ENCODE data around the gene CTPS2. TPM values are rescaled to one million over a fixed set of nuclear protein-coding genes. Genes with fewer than 3 reads are reported as not detected.

Gene CTPS2
- total RNA-seq, 6 donors from 2014 or later = 5.1 to 30.1 (median 10.7) TPM

GRCh38 chrX:16662402-16662801 is 50.1 kb downstream of the CTPS2 start:
- Histone ChIP-seq H3K4me3 (no peak overlapping the region), H3K4me1 (no peaks in the 10 kb centered on the region), H3K9me3 (no peaks in the 10 kb centered on the region), H3K27me3 (no peaks in the 10 kb centered on the region), H3K27ac (no peak overlapping the region), H3K36me3 (peaks cover 0 to 14% (median 3%) of the 10 kb centered on the region in 4 donors)
- WGBS, 2 donors = 72% methylated on average over 2 of the region's 2 CpGs
- TF ChIP-seq EP300 (IDR thresholded peaks at IDR 0.05) (no peak), POLR2AphosphoS5 (IDR thresholded peaks at IDR 0.05) (no peak), POLR2A (IDR thresholded peaks at IDR 0.05) (no peak)
- TF ChIP-seq, protein P1, sequence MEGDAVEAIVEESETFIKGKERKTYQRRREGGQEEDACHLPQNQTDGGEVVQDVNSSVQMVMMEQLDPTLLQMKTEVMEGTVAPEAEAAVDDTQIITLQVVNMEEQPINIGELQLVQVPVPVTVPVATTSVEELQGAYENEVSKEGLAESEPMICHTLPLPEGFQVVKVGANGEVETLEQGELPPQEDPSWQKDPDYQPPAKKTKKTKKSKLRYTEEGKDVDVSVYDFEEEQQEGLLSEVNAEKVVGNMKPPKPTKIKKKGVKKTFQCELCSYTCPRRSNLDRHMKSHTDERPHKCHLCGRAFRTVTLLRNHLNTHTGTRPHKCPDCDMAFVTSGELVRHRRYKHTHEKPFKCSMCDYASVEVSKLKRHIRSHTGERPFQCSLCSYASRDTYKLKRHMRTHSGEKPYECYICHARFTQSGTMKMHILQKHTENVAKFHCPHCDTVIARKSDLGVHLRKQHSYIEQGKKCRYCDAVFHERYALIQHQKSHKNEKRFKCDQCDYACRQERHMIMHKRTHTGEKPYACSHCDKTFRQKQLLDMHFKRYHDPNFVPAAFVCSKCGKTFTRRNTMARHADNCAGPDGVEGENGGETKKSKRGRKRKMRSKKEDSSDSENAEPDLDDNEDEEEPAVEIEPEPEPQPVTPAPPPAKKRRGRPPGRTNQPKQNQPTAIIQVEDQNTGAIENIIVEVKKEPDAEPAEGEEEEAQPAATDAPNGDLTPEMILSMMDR (IDR thresholded peaks at IDR 0.05) = no peak
- ATAC-seq (ENCODE audit: low FRiP score in 2 of 2) (no peak), DNase-seq (no peak)

DNA sequence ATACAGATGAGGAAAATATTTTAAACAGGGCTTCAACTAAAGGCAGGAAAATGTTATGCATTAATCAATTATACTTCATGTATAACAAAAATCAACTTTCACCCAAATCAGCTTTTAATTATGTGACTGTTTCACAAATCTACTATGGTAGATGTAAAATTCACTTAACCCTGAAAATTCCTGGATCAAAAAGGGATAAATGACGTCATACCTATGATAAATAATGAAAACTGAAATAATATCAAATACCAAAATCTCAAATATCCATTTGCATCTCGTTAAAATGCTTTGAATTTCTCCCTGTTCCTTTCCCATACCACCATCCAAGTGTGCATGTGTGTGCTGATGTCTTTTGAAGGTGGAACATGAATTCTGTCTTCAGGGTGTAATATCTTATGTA is 51.0 kb downstream of the CTPS2 start:
- WGBS, 2 donors = 68 to 98% methylated on average over 2 of the region's 2 CpGs
- Histone ChIP-seq H3K36me3 (peaks cover 0 to 8% (median 3%) of the 10 kb centered on the region in 4 donors), H3K4me1 (no peaks in the 10 kb centered on the region), H3K4me3 (no peak overlapping the region), H3K27me3 (no peaks in the 10 kb centered on the region), H3K27ac (no peak overlapping the region), H3K9me3 (no peaks in the 10 kb centered on the region)
- DNase-seq = no peak
- no peak for ATAC-seq (ENCODE audit: low FRiP score in 2 of 2)
- no peak for TF ChIP-seq EP300 (IDR thresholded peaks at IDR 0.05)
- no peak for TF ChIP-seq POLR2AphosphoS5 (IDR thresholded peaks at IDR 0.05)
- TF ChIP-seq POLR2A (IDR thresholded peaks at IDR 0.05) = no peak
- TF ChIP-seq, protein P1 (IDR thresholded peaks at IDR 0.05) = no peak

DNA sequence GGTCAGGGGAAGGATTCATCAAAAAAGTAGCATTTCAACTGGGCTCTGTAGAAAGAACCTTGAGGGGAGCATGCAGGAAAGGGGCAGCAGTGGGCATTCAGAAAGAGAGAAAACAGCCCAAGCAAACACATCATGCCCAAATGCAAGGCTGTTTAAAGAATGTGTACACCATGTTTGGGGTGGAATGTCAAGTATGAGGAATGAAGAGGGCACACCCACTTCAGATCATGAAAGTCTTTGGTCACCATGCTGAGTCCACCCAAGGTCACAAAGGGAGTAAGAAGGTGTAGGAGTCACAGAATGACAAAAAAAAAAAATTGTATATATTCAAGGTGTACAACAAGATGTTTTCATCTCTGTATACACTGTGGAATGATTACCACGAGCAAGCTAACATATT is 53.1 kb downstream of the CTPS2 start:
- no peaks in the 10 kb centered on the region for H3K9me3 ChIP-seq
- TF ChIP-seq EP300 (IDR thresholded peaks at IDR 0.05) (no peak), POLR2AphosphoS5 (IDR thresholded peaks at IDR 0.05) (no peak), POLR2A (IDR thresholded peaks at IDR 0.05) (no peak)
- TF ChIP-seq, protein P1 (IDR thresholded peaks at IDR 0.05) = no peak
- H3K27me3 ChIP-seq = no peaks in the 10 kb centered on the region
- 81 to 92% methylated on average over 1 of the region's 1 CpG for WGBS, 2 donors
- H3K4me3 ChIP-seq = no peak overlapping the region
- H3K27ac ChIP-seq = no peak overlapping the region
- ATAC-seq (ENCODE audit: low FRiP score in 2 of 2) (no peak), DNase-seq (no peak)
- no peaks in the 10 kb centered on the region for H3K4me1 ChIP-seq
- H3K36me3 ChIP-seq = no peaks in the 10 kb centered on the region

- Histone ChIP-seq H3K27me3 (no peaks in the 10 kb centered on the region), H3K36me3 (no peaks in the 10 kb centered on the region), H3K9me3 (no peaks in the 10 kb centered on the region), H3K4me1 (no peaks in the 10 kb centered on the region), H3K27ac (no peak overlapping the region), H3K4me3 (no peak overlapping the region)
- DNase-seq (no peak), ATAC-seq (ENCODE audit: low FRiP score in 2 of 2) (no peak)
- TF ChIP-seq POLR2A (IDR thresholded peaks at IDR 0.05) (no peak), POLR2AphosphoS5 (IDR thresholded peaks at IDR 0.05) (no peak), EP300 (IDR thresholded peaks at IDR 0.05) (no peak)
- TF ChIP-seq, protein P1 (IDR thresholded peaks at IDR 0.05) = no peak
- WGBS, 2 donors = 93 to 100% methylated on average over 2 of the region's 2 CpGs
These were observed 54.2 kb downstream of the CTPS2 start for GRCh38 chrX:16658284-16658683.

GRCh38 chrX:16654093-16654492 is 58.4 kb downstream of the CTPS2 start:
- no peaks in the 10 kb centered on the region for H3K27me3 ChIP-seq

More at GRCh38 chrX:16654093-16654492, 58.4 kb downstream of the CTPS2 start:
- DNase-seq = no peak
- TF ChIP-seq POLR2AphosphoS5 (IDR thresholded peaks at IDR 0.05) = no peak
- no peak for TF ChIP-seq POLR2A (IDR thresholded peaks at IDR 0.05)
- TF ChIP-seq, protein P1 (IDR thresholded peaks at IDR 0.05) = no peak
- no peak for TF ChIP-seq EP300 (IDR thresholded peaks at IDR 0.05)
- ATAC-seq (ENCODE audit: low FRiP score in 2 of 2) = no peak
- Histone ChIP-seq H3K9me3 (no peaks in the 10 kb centered on the region), H3K27ac (no peak overlapping the region), H3K4me3 (no peak overlapping the region), H3K36me3 (no peaks in the 10 kb centered on the region), H3K4me1 (no peaks in the 10 kb centered on the region)
- WGBS, 2 donors = 89 to 100% methylated on average over 3 of the region's 3 CpGs

All from upper lobe of left lung (tissue), 6 donors.